Endodermal cell (in vitro differentiated cells): Measurements from ENCODE around the gene PSMC3. TPM values are rescaled to one million over a fixed set of nuclear protein-coding genes. Genes with fewer than 3 reads are reported as not detected.
"Not testable (repeated sequence)": the region's sequence is repeated elsewhere in the genome, so short reads cannot be mapped to it uniquely, and the experiment has no call there.

Experiments used
- DNase-seq: peaks from one replicate; pipeline ENCODE4 v3.0.0-alpha.2; 2017
- H3K27ac ChIP-seq: 2 replicates; pipeline ENCODE4 v1.5.1; 2013; ENCODE audit warnings: mild to moderate bottlenecking, low read depth, low read length, moderate library complexity
- H3K27me3 ChIP-seq: 2 replicates; pipeline ENCODE4 v1.6.1; 2013; ENCODE audit warnings: mild to moderate bottlenecking, low read length, moderate library complexity; ENCODE audit not compliant: insufficient read depth, control insufficient read depth, poor library complexity, severe bottlenecking
- H3K36me3 ChIP-seq: 2 replicates; pipeline ENCODE4 v1.7.0; 2013; ENCODE audit warnings: mild to moderate bottlenecking, low read length, moderate library complexity; ENCODE audit not compliant: control insufficient read depth, insufficient read depth
- H3K4me1 ChIP-seq: one replicate; pipeline ENCODE4 v1.7.0; 2013; ENCODE audit warnings: low read length; ENCODE audit not compliant: control insufficient read depth, insufficient read depth
- H3K4me3 ChIP-seq: 2 replicates; pipeline ENCODE4 v1.5.1; 2013; ENCODE audit warnings: mild to moderate bottlenecking, low read length, moderate library complexity
- H3K9ac ChIP-seq: 2 replicates; pipeline ENCODE4 v1.6.1; 2013; ENCODE audit warnings: mild to moderate bottlenecking, low read length, moderate library complexity; ENCODE audit not compliant: poor library complexity, severe bottlenecking; ENCODE audit errors: extremely low read depth
- H3K9me3 ChIP-seq: 2 replicates; pipeline ENCODE4 v1.6.1; 2013; ENCODE audit warnings: mild to moderate bottlenecking, low read length, moderate library complexity; ENCODE audit not compliant: control insufficient read depth
- H3K27ac Mint-ChIP-seq: 2 replicates; pipeline ENCODE4 v1.8.0; 2020; ENCODE audit warnings: mixed read lengths
- H3K27me3 Mint-ChIP-seq: 2 replicates; pipeline ENCODE4 v1.8.0; 2021; ENCODE audit warnings: mild to moderate bottlenecking, mixed read lengths; ENCODE audit not compliant: insufficient read depth
- H3K36me3 Mint-ChIP-seq: 2 replicates; pipeline ENCODE4 v1.8.0; 2020; ENCODE audit warnings: low read depth, mixed read lengths
- H3K4me1 Mint-ChIP-seq: 2 replicates; pipeline ENCODE4 v1.8.0; 2020; ENCODE audit warnings: mixed read lengths
- H3K4me3 Mint-ChIP-seq: 2 replicates; pipeline ENCODE4 v1.8.0; 2020; ENCODE audit warnings: mild to moderate bottlenecking, moderate library complexity, mixed read lengths
- H3K9me3 Mint-ChIP-seq: 2 replicates; pipeline ENCODE4 v1.8.0; 2020; ENCODE audit warnings: mild to moderate bottlenecking, mixed read lengths
- WGBS, 2 experiments: methylation state at CpG; one replicate each; pipeline versions ENCODE4 v1.1.5 to v1.1.7; 2013; ENCODE audit warnings: missing lambda C conversion rate in 2 of 2, mixed read lengths in 1 of 2; ENCODE audit not compliant: insufficient coverage in 1 of 2, insufficient read length in 1 of 2; 5-methylcytosine and 5-hydroxymethylcytosine counted together
- total RNA-seq, 2 donors: library from RNA; stranded (reverse); fragmentation: NEBNext Ultra II Directional in 1 of 2; extraction: Animal tissue kit (Norgen Biotek cat#: 25700) in 1 of 2; gene quantifications; 2 replicates in 1 of 2; 3 replicates in 1 of 2; pipeline ENCODE4 v1.2.1, GENCODE V29; 2021
- TF ChIP-seq, protein P1 (sequence below): fragments of 200-600 bp; sonication (generic); conservative IDR thresholded peaks from 2 replicates; pipeline ENCODE4 v1.5.0; 2021; ENCODE audit warnings: antibody characterized with exemption, mild to moderate bottlenecking

PSMC3 gene
- total RNA-seq, 2 donors from 2014 or later = 152 to 175 TPM

DNA sequence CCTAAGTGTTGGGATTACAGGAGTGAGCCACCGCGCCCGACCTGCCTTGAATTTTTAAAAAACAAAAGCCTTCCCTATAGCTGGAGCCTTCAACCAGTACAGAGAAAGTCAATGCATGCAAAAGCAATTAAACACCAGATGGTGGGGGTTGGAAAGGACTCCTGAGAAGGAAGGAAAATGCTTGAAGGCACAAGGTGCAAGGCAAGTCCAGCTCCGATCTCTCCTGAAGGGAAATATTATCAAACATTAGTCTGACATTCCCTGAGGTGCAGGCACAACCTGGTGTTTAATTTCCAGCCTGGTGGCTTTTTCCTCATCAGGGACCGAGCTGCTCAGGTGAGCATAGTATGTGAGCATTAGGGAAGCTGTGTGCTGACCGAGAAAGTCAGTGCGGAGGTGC, 35.6 kb upstream of the PSMC3 start:
- H3K4me1 Mint-ChIP-seq = peaks cover 2% of the 10 kb centered on the region

DNA sequence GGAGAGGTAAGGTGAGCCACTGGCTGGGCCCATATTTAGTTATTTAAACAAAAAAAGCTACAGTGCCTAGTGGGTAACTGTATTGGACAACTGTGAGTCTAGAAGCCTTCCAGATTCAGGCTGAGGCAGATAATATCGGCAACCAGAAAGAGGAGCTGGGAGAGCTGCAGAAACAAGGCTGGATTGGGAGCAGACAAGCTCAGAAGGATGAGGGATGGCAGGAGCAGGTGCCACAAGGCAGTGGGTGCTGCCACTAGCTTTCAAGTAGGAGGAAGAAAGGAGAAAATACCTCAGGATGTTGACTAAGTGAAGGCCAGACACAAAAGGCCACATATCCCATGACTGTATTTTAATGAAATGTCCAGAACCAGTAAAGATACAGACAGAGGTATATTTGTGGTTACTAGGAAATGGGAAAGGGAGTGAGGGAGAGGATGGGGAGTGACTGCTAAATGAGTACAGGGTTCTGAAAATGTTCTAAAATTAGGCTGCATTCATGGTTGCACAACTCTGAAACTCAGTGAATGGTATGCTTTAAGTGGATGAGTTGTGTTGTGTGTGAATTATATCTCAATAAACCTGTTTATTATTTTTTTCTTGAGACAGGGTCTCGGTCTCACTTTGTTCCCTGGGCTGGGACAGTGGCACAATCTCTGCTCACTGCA, 34.5 kb upstream of the PSMC3 start:
- H3K4me1 Mint-ChIP-seq = no peaks in the 10 kb centered on the region
- H3K4me3 Mint-ChIP-seq = no peak overlapping the region
- Histone ChIP-seq H3K9ac (no peak overlapping the region), H3K9me3 (no peaks in the 10 kb centered on the region), H3K4me1 (no peaks in the 10 kb centered on the region), H3K36me3 (peaks cover 43% of the 10 kb centered on the region), H3K27me3 (no peaks in the 10 kb centered on the region), H3K4me3 (no peak overlapping the region), H3K27ac (no peak overlapping the region)
- WGBS, 2 experiments = 94 to 100% methylated on average over 2 of the region's 2 CpGs
- no peaks in the 10 kb centered on the region for H3K9me3 Mint-ChIP-seq
- TF ChIP-seq, protein P1, sequence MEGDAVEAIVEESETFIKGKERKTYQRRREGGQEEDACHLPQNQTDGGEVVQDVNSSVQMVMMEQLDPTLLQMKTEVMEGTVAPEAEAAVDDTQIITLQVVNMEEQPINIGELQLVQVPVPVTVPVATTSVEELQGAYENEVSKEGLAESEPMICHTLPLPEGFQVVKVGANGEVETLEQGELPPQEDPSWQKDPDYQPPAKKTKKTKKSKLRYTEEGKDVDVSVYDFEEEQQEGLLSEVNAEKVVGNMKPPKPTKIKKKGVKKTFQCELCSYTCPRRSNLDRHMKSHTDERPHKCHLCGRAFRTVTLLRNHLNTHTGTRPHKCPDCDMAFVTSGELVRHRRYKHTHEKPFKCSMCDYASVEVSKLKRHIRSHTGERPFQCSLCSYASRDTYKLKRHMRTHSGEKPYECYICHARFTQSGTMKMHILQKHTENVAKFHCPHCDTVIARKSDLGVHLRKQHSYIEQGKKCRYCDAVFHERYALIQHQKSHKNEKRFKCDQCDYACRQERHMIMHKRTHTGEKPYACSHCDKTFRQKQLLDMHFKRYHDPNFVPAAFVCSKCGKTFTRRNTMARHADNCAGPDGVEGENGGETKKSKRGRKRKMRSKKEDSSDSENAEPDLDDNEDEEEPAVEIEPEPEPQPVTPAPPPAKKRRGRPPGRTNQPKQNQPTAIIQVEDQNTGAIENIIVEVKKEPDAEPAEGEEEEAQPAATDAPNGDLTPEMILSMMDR = no peak
- peaks cover 41% of the 10 kb centered on the region for H3K36me3 Mint-ChIP-seq
- DNase-seq = no peak
- no peaks in the 10 kb centered on the region for H3K27me3 Mint-ChIP-seq
- H3K27ac Mint-ChIP-seq = peak overlapping the region; percentile 18

More for the DNA sequence above, 35.6 kb upstream of the PSMC3 start:
- H3K9ac ChIP-seq = no peak overlapping the region
- H3K4me3 ChIP-seq = no peak overlapping the region
- peaks cover 55% of the 10 kb centered on the region for H3K36me3 ChIP-seq
- 96 to 97% methylated on average over 4 to 5 of the region's 7 CpGs for WGBS, 2 experiments
- H3K9me3 Mint-ChIP-seq = no peaks in the 10 kb centered on the region
- no peak for DNase-seq
- H3K4me3 Mint-ChIP-seq = no peak overlapping the region
- TF ChIP-seq, protein P1 = no peak
- H3K27ac Mint-ChIP-seq = peak overlapping the region; percentile 48
- no peaks in the 10 kb centered on the region for H3K9me3 ChIP-seq
- H3K4me1 ChIP-seq = no peaks in the 10 kb centered on the region
- no peaks in the 10 kb centered on the region for H3K27me3 Mint-ChIP-seq
- peaks cover 46% of the 10 kb centered on the region for H3K36me3 Mint-ChIP-seq
- H3K27me3 ChIP-seq = no peaks in the 10 kb centered on the region
- no peak overlapping the region for H3K27ac ChIP-seq

DNA sequence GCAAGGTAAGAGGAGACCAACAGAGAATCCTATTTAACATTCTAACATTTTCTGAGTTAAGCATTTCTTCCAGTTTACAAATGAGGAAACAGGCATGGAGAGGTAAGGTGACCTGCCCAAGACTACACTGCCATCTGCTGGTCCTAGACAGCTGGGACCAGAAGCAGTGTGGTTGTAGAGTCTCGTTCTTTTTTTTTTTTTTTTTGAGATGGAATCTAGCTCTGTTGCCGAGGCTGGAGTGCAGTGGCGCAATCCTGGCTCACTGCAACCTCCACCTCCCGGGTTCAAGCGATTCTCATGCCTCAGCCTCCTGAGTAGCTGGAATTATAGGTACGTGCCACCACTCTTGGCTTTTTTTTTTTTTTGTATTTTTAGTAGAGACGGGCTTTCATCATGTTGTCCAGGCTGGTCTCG, 28.0 kb upstream of the PSMC3 start:
- peak; percentile 88 for DNase-seq
- H3K4me1 Mint-ChIP-seq, H3K9ac ChIP-seq, H3K4me3 Mint-ChIP-seq, H3K36me3 ChIP-seq, H3K27me3 ChIP-seq, H3K27ac ChIP-seq, H3K27me3 Mint-ChIP-seq, H3K4me1 ChIP-seq, H3K9me3 Mint-ChIP-seq, H3K9me3 ChIP-seq, H3K4me3 ChIP-seq: not testable (repeated sequence)
- 81 to 100% methylated on average over 1 to 7 of the region's 8 CpGs for WGBS, 2 experiments
- H3K36me3 Mint-ChIP-seq = peaks cover 11% of the 10 kb centered on the region
- peak overlapping the region; percentile 77 for H3K27ac Mint-ChIP-seq
- TF ChIP-seq, protein P1 = peak; percentile 86
